ENCODE results near the gene MED13.

GRCh38 chr17:61897548-61898180 is 167.4 kb downstream of the MED13 start:
- no peak for TF ChIP-seq CTCF (IDR thresholded peaks at IDR 0.05; ENCODE audit: poor library complexity)
- no peak for TF ChIP-seq EZH2 (IDR thresholded peaks at IDR 0.05; ENCODE audit: borderline replicate concordance)
- no peak for TF ChIP-seq EZH2phosphoT487 (IDR thresholded peaks at IDR 0.05; ENCODE audit: low read depth, severe bottlenecking, unreplicated experiment)

Measured in hepatocyte (in vitro differentiated cells).